Activated CD4-positive, alpha-beta T cell treated with anti-CD3 and anti-CD28 coated beads, Interleukin-10, Interleukin-2, amounts not matched to agents 100 ng/mL and 50 ng/mL, durations not matched to agents 16 hours and 8 hours (primary cell): ENCODE measurements around the gene ABCC8.

Source experiments
- DNase-seq: peaks from one replicate; pipeline ENCODE4 v3.0.0-alpha.2; 2020

Gene ABCC8

DNA sequence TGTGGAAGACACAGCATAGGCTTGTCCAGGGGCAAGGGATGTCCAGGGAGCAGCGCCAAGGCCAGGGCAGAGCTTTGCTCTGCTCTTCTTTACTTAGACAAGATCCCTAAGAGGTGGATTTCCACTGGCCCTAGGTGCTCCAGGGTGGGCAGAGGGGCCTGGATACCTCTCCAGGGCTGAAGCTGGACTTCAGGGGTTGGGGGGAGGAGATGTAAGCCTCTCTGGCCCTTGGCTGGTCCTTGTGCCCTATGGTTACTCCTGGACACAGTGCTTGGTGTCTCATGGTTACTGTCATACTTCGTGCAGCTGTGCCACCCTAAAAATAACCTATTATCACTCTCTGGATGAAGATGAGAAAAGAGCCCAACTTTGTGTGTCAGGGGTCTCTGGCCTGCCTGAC, 75.3 kb downstream of the ABCC8 start:
- no peak for DNase-seq

DNA sequence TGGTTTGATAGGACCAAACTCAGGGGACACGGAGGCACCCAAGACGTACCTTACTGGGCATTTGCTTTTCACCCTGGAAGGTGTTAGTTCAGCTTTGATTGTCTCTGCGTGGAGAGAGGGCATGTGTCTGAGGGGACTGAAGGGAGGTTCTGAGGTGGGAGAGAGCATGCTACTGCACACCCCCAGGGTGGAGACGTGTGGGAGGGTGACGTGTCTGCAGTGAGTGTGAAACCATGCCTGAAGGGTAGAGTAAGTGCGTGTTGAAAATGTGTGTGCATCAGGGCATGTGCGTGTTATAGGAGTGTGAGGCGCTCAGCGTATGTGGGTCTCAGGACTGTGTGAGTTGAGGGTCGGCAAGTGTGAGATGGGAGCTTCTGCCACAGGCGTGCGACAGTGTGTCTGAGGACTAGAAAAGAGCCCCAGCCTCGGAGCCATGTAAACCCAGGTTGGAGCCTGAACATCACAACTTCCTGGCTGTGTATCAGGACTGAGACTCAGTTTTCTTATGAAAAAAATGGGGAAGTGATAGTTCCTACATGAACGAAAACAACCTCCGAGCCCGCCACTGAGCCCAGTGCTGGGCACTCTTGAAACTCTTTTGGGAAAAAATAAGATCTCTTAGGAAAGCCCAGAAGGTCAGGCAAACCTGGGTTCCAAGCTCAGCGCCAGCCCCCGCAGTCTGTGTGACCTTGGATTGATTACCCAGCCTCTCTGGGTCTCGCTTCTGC, 76.4 kb downstream of the ABCC8 start:
- no peak for DNase-seq

- DNase-seq: no peak
Measured at GRCh38 chr11:17399236-17399635, 77.4 kb downstream of the ABCC8 start.

DNA sequence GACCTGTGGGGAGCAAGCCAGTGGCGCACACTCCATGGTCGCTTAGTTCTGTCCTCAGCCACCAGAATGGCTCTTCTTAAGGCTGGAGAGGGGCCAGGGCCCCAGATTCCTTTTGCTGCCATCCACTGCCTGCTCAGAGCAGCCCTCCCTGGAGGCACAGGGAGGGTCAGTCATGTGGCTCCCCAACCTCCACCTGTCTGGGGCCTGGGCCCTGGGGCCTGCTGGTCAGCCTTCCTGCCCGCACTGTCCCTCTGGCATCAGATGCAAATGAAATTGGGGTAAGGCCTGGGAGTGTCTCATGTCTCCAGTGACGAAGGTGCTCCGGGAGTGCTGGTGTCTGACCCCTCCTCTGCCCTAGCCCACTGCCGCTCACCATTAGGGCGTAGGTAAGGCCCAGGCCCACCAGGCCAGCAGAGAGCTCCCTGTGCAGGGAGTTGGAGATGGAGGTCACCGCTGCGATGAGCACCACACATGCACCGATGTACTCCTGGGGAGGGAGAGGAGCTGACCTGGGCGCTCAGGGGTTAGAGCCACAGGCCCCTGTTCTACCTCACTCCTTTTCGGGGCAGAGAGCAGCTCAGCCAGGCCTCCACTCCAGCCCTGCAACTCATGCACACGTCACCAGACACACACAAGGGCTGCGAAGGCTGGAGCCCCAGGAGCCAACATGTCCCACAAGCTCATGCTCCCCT, 79.2 kb downstream of the ABCC8 start:
- DNase-seq: no peak

GRCh38 chr11:17396598-17397310, 79.9 kb downstream of the ABCC8 start:
- no peak for DNase-seq

- no peak for DNase-seq
Measured at GRCh38 chr11:17395978-17396377, 80.7 kb downstream of the ABCC8 start.

DNA sequence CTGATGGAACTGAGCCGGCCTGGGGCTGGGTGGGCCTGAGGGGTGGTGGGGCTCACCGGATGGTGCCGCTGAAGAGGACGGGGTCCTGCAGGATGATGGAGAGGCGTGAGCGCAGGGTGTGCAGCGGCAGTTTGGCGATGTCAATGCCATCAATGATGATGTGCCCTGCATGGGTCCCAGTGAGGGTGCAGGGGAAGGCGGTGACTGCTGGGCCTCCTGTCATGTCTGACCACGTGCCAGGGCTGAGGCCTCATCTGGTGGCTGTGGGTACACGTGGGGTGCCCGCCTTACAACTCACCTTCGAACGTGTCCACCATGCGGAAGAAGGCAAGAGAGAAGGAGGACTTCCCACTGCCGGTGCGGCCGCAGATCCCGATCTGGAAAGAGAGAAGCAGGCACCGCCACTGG, 81.1 kb downstream of the ABCC8 start:
- DNase-seq: no peak

GRCh38 chr11:17394743-17395390, 81.8 kb downstream of the ABCC8 start:
- no peak for DNase-seq

DNA sequence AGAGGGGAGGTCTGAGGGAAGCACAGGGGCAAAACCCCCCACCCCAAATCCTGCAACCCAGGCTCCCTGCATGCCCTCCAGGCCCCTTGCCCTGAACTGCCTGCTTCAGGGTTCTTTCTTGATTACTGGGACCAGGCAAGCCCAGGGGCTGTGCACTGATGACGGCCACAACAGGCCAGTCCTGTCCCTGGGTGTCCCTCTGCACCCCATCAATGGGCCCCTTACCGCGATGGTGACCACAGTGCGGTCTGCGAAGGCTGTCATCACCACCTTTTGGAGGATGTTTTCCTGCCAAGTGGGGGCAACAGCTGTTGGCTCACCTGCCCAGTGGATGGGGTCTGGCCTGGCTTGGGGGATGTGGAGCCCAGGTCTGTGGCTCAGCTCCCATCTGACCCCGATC, 83.2 kb downstream of the ABCC8 start:
- no peak for DNase-seq

DNA sequence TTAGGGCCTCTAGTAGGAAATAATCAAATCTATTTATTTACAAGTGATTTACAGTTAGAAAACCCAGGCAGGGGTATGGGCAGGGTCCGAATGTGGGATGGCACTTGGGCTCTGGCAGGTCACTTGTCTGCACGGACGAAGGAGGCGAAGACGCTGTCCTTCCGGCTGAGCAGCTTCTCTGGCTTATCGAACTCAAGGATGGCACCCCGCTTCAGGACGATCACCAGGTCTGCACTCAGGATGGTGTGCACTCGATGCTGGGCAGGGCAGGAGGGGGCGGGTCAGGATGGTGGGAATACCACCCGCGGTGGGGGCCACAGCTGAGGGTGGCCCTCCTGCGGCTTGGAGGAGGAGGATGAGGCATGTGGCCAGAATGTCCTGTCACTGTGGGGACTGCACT, 83.8 kb downstream of the ABCC8 start:
- no peak for DNase-seq

GRCh38 chr11:17391493-17392355, 84.9 kb downstream of the ABCC8 start:
- no peak for DNase-seq

DNA sequence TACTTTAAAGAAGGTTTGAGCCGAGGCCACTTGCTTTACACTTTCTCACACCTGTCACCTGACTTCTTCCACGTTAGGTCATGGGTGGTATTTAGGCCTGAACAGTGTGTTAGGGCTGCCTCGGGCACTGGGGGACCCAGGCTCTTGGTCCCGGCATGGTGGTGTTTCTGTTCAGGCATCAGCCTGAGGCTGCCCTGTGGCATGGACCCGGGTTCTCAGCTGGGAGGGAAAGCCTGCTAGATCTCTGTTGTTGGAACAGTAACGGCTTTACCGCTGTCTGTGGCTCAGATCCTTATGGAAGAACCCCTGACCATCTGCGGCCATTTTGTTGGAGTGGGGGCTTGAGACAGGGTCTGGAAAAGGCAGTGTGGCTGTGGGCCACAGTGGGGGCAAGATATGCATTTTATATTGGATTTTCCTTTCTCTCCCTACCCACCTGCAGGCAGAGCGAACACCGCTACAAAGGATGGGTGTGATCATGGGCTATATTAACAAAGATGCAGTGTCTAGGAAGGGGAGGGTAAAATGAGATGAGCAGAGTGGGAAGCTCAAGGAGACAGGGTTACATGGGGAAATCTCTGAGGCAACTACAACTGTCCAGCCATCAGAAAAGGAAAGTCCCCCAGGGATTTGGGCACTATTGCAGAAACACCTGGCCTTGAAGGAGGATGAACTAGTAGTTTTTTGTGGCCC, 86.5 kb downstream of the ABCC8 start:
- no peak for DNase-seq

DNA sequence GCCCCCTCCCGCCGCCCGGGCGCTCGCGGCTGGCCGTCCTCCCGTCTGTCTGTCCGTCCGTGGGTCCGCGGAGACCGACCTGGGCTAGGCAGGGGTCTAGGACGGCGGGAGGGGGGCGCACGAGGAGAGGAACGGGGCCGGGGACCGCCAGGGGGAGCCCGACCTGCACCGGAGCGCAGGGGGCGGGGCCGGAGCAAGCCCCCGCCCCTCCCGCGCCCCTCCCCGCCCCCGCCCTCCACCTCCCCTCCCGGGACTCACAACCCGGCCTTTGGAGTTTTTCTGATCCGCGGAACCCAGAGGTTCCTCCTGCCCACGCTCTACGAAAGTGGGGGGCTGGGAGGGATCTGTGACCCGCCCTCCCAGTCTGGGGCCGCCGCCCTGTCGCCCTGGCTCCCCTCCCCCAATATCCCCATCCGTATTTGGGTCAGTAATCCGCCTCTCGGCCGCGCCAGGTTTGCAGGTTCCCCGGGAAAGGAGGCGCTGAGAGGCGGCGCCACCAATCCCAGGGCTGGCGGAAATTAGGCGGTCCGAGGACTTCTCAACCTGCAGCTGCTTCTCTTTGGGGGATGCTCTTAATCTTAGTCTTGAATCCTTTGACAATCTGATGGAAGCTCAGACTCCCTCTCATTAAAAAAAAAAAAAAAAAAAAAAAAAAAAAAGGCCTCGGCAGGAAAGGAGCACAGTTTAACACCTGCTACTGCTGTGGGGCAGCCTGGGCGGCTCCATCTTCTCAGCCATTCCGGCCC, 87.3 kb downstream of the ABCC8 start:
- peak; percentile 68 for DNase-seq

DNA sequence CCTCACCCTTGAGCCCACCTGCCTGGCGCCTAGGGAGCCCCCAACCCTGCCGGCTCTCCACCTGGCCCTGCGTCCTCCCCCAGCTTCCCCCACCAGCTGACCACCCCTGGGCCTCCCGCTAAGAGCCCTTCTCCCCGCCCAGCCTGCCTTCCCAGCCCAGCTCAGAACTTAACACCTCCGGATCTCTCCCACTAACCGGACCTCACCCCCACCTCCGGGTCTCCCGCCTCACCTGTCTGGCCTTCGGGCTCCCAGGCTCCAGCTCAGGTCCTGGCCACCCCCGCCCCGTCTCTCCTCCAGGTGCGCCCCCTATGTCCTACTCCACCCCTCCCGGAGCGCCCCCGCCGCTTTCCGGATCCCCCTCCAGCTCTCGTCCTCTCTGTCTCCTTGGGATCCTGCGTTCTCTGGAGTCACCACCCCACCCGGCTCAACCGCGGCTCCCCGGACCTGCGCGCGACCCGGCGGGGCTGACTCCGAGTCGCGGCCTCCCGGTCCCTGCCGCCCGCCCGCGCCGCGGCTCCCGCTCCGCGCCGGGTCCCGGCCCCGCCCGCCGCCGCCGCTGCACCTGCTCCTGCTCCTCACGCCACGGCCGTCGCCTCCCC, 87.9 kb downstream of the ABCC8 start, which contains the start of gene KCNJ11:
KCNJ11 (minus strand) TSS at position 51 of the 602 bp plus-strand sequence. CDS start 568 bp downstream, outside the sequence.
- no peak for DNase-seq

DNA sequence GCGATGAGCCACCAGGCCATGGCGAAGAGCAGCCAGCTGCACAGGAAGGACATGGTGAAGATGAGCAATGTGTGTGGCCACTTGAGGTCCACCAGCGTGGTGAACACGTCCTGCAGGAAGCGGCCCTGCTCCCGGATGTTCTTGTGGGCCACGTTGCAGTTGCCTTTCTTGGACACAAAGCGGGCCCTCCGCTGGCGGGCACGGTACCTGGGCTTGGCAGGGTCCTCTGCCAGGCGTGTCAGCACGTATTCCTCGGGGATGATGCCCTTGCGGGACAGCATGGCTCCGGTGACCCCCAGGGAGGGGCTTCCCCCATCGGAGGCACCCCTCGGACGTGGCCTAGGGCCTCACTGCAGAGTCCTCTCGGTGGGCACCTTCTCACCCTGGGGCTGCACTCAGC, 88.8 kb downstream of the ABCC8 start:
- no peak for DNase-seq

DNA sequence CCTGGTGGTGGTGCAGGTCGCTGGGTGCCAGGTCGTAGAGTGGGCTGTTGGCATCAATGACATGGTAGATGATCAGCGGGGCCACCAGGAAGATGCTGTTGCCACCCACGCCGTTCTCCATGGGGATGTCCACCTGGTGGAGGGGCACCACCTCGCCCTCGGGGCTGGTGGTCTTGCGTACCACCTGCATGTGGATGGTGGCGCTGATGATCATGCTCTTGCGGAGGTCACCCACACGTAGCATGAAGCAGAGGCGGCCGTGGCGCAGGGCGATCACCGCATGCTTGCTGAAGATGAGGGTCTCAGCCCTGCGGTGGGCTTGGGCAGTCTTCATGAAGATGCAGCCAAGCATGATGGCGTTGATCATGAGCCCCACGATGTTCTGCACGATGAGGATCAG, 89.4 kb downstream of the ABCC8 start:
- no peak for DNase-seq

DNA sequence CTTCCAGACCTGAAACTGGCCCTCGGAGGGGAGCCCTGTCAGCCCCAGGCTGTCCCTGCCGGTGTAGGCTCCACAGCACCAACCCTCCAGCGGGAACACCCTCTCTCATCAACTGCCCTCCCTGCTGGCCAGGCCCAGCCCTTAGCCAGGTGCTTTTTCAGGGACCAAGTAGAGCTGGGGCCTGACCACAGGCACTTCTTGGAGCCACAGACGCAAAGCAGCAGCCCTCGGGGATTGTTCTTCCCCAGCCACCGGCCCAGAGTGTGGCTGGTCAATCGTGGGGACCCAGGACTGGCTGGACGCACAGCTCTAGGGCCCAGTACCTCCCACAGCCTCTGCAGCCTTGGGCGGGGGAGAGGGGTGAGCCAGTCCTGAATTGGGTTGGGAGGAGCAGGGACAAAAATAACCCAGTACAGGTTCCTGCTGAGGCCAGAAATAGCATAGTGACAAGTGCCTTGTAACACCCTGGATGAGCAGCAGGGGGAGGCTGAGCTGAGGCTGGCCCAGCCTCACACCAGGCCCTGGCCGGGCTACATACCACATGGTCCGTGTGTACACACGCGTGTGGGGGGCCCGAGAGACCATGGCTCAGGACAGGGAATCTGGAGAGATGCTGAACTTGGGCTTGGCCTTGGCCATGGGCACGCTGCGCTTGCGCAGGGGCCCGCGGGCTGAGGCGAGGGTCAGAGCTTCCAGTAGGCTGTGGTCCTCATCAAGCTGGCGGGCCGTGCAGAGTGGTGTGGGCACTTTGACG, 90.1 kb downstream of the ABCC8 start:
- peak; percentile 52 for DNase-seq

DNA sequence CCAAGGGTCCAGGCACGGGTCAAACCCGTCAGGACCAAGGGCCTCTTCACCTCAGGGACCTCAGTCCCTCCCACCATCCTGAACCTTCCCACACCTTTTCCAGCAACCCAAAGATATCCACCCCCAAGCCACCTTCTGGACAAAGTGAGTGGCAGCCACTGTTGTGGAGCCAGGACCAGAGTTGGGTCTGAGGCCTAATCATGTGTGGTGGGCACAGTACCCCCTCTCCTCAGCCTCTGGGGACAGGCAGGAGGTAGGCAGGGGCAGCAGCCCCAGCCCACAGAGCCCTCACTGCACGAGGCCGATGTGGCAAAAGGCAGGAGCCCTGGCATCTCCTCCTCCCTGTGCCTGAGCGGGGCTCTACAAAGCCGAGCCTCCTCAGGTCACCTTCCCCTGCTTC, 90.7 kb downstream of the ABCC8 start:
- no peak for DNase-seq

DNA sequence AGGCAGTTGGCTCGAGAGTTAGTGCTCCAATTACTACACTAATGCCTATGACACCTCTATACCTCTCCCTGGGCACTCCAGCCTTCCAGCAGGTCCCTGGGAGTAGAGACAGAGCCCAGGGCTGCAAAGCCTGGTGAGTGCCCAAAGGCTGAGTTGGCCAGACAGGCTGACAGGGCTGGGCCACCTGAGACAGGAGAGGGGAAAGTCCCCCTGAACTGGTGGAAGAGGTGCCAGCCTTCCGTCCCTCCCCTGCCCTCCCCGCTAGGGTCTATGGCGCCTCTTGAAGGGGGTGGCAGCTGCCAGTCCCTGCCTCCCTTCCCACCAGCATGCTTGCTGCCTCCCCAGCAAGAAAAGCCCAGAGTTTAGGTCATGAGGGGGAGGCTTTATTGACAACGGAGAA, 91.2 kb downstream of the ABCC8 start:
- DNase-seq: no peak

DNA sequence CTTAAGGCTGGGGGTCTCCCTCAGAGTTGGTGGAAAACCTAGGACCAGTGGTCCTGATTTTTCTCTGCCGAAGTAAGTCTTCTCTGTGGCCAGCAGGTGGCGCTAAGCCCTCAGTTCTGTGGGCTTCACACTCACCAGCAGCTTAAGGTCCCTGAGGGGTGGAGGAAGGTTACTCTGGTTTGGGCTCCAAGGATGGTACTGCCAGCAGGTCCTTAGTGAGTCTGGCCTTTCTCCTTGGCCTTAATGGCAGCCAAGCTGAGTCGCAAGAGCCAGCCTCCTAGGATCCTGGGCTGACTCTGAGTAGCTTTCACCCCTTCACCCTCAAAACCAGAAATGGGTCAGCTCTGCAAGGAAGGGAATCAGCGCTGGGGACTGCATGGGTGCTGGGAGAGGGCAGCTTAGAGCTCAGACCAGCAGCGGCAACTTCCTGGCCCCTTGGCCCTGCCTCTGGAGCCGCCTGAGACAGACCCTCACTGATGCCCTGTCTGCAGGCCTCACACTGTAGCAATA, 92.6 kb downstream of the ABCC8 start:
- DNase-seq: peak; percentile 79
